Endothelial cell (in vitro differentiated cells): ENCODE data around the gene HTN1. TPM values are rescaled to one million over a fixed set of nuclear protein-coding genes. Genes with fewer than 3 reads are reported as not detected.
"Not testable (repeated sequence)": the region's sequence is repeated elsewhere in the genome, so short reads cannot be mapped to it uniquely, and the experiment has no call there.

Source experiments
- DNase-seq: peaks from one replicate; pipeline ENCODE4 v3.0.0; 2021; ENCODE audit warnings: low spot score
- H3K27ac Mint-ChIP-seq: one replicate; pipeline ENCODE4 v1.8.0; 2021; ENCODE audit warnings: mixed read lengths, inconsistent platforms; ENCODE audit not compliant: unreplicated experiment
- H3K27me3 Mint-ChIP-seq: one replicate; pipeline ENCODE4 v1.8.0; 2021; ENCODE audit warnings: mild to moderate bottlenecking, moderate library complexity, mixed read lengths, inconsistent platforms; ENCODE audit not compliant: unreplicated experiment
- H3K36me3 Mint-ChIP-seq: one replicate; pipeline ENCODE4 v1.8.0; 2021; ENCODE audit warnings: mild to moderate bottlenecking, low read depth, mixed read lengths, inconsistent platforms; ENCODE audit not compliant: unreplicated experiment
- H3K4me1 Mint-ChIP-seq: one replicate; pipeline ENCODE4 v1.8.0; 2021; ENCODE audit warnings: mild to moderate bottlenecking, mixed read lengths, inconsistent platforms; ENCODE audit not compliant: unreplicated experiment
- H3K4me3 Mint-ChIP-seq: one replicate; pipeline ENCODE4 v1.8.0; 2021; ENCODE audit warnings: mild to moderate bottlenecking, mixed read lengths, inconsistent platforms; ENCODE audit not compliant: unreplicated experiment
- H3K9me3 Mint-ChIP-seq: one replicate; pipeline ENCODE4 v1.8.0; 2021; ENCODE audit warnings: mixed read lengths, inconsistent platforms; ENCODE audit not compliant: unreplicated experiment
- CTCF ChIP-seq: fragments of 200-600 bp; sonication (generic); IDR thresholded peaks from one replicate; pipeline ENCODE4 v1.5.0; 2021; ENCODE audit warnings: antibody characterized with exemption; ENCODE audit not compliant: unreplicated experiment
- long read RNA-seq: library from polyadenylated mRNA; unstranded; transcript quantifications from one replicate; pipeline ENCODE4 v2.0.0, GENCODE V29; 2020; ENCODE audit not compliant: unreplicated experiment
- total RNA-seq: library from RNA; stranded (reverse); fragmentation: NEBNext Ultra II Directional; extraction: Animal tissue kit (Norgen Biotek cat#: 25700); gene quantifications from one replicate; pipeline ENCODE4 v1.2.1, GENCODE V29; 2021; ENCODE audit not compliant: unreplicated experiment

Gene HTN1
- not detected for total RNA-seq
- long read RNA-seq, result 0 reads

- not testable (repeated sequence) for DNase-seq, H3K27me3 Mint-ChIP-seq, H3K36me3 Mint-ChIP-seq, H3K9me3 Mint-ChIP-seq, H3K27ac Mint-ChIP-seq, H3K4me1 Mint-ChIP-seq, H3K4me3 Mint-ChIP-seq
Observed at GRCh38 chr4:70050138-70050537, at the start of gene HTN1. HTN1 (plus strand) TSS chr4:70050438; CDS start chr4:70053077, 2,639 bp downstream.

GRCh38 chr4:70000711-70001110 lies 49.5 kb upstream of the HTN1 start:
- Mint-ChIP-seq H3K27me3 (no peaks in the 10 kb centered on the region), H3K36me3 (no peaks in the 10 kb centered on the region), H3K4me1 (no peaks in the 10 kb centered on the region), H3K27ac (no peak overlapping the region), H3K9me3 (no peaks in the 10 kb centered on the region), H3K4me3 (no peak overlapping the region)
- TF ChIP-seq CTCF, result no peak
- DNase-seq, result no peak

GRCh38 chr4:70002507-70002906 lies 47.7 kb upstream of the HTN1 start:
- Mint-ChIP-seq H3K27me3 (no peaks in the 10 kb centered on the region), H3K27ac (no peak overlapping the region), H3K36me3 (no peaks in the 10 kb centered on the region), H3K9me3 (no peaks in the 10 kb centered on the region), H3K4me3 (no peak overlapping the region), H3K4me1 (no peaks in the 10 kb centered on the region)
- no peak for TF ChIP-seq CTCF
- DNase-seq, result no peak

GRCh38 chr4:70008771-70009170 lies 41.5 kb upstream of the HTN1 start:
- Mint-ChIP-seq H3K4me3 (no peak overlapping the region), H3K36me3 (no peaks in the 10 kb centered on the region), H3K27ac (no peak overlapping the region), H3K4me1 (no peaks in the 10 kb centered on the region), H3K9me3 (no peaks in the 10 kb centered on the region), H3K27me3 (peaks cover 2% of the 10 kb centered on the region)
- no peak for TF ChIP-seq CTCF
- DNase-seq, result no peak

GRCh38 chr4:70019006-70019405 lies 31.2 kb upstream of the HTN1 start:
- H3K9me3 Mint-ChIP-seq, H3K4me1 Mint-ChIP-seq, DNase-seq: not testable (repeated sequence)

GRCh38 chr4:70023218-70023617 lies 27.0 kb upstream of the HTN1 start:
- no peak for DNase-seq

More at GRCh38 chr4:70019006-70019405, 31.2 kb upstream of the HTN1 start:
- not testable (repeated sequence) for H3K4me3 Mint-ChIP-seq, H3K36me3 Mint-ChIP-seq, H3K27ac Mint-ChIP-seq, H3K27me3 Mint-ChIP-seq

More at GRCh38 chr4:70023218-70023617, 27.0 kb upstream of the HTN1 start:
- no peak overlapping the region for H3K4me3 Mint-ChIP-seq
- TF ChIP-seq CTCF, result no peak
- no peaks in the 10 kb centered on the region for H3K4me1 Mint-ChIP-seq
- H3K27me3 Mint-ChIP-seq, result no peaks in the 10 kb centered on the region
- H3K9me3 Mint-ChIP-seq, result no peaks in the 10 kb centered on the region
- no peaks in the 10 kb centered on the region for H3K36me3 Mint-ChIP-seq
- H3K27ac Mint-ChIP-seq, result no peak overlapping the region
